ENCODE data around the gene PPP2R2C.
A peak's percentile ranks its signal among the peaks of the same experiment; 100 is the strongest.

Gene PPP2R2C

GRCh38 chr4:6391852-6392188, 80.6 kb downstream of the PPP2R2C start:
- DNase-seq = no peak
- Mint-ChIP-seq H3K27ac (no peak overlapping the region), H3K4me3 (no peak overlapping the region), H3K36me3 (ENCODE audit: low read depth) (no peaks in the 10 kb centered on the region), H3K27me3 (ENCODE audit: low read depth, poor library complexity) (peaks cover 7% of the 10 kb centered on the region), H3K4me1 (peaks cover 17% of the 10 kb centered on the region), H3K9me3 (no peaks in the 10 kb centered on the region)
- TF ChIP-seq, protein P1, sequence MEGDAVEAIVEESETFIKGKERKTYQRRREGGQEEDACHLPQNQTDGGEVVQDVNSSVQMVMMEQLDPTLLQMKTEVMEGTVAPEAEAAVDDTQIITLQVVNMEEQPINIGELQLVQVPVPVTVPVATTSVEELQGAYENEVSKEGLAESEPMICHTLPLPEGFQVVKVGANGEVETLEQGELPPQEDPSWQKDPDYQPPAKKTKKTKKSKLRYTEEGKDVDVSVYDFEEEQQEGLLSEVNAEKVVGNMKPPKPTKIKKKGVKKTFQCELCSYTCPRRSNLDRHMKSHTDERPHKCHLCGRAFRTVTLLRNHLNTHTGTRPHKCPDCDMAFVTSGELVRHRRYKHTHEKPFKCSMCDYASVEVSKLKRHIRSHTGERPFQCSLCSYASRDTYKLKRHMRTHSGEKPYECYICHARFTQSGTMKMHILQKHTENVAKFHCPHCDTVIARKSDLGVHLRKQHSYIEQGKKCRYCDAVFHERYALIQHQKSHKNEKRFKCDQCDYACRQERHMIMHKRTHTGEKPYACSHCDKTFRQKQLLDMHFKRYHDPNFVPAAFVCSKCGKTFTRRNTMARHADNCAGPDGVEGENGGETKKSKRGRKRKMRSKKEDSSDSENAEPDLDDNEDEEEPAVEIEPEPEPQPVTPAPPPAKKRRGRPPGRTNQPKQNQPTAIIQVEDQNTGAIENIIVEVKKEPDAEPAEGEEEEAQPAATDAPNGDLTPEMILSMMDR (IDR thresholded peaks at IDR 0.05) = no peak

GRCh38 chr4:6391186-6391851, 81.1 kb downstream of the PPP2R2C start:
- Mint-ChIP-seq H3K4me3 (no peak overlapping the region), H3K36me3 (ENCODE audit: low read depth) (no peaks in the 10 kb centered on the region), H3K27ac (no peak overlapping the region), H3K9me3 (no peaks in the 10 kb centered on the region), H3K4me1 (peaks cover 17% of the 10 kb centered on the region), H3K27me3 (ENCODE audit: low read depth, poor library complexity) (peaks cover 7% of the 10 kb centered on the region)
- TF ChIP-seq, protein P1 (IDR thresholded peaks at IDR 0.05) = no peak
- no peak for DNase-seq

GRCh38 chr4:6390356-6390755, 82.1 kb downstream of the PPP2R2C start:
- TF ChIP-seq, protein P1 (IDR thresholded peaks at IDR 0.05) = no peak
- Mint-ChIP-seq H3K27ac (no peak overlapping the region), H3K4me1 (peaks cover 17% of the 10 kb centered on the region), H3K36me3 (ENCODE audit: low read depth) (no peaks in the 10 kb centered on the region), H3K9me3 (no peaks in the 10 kb centered on the region), H3K27me3 (ENCODE audit: low read depth, poor library complexity) (peaks cover 12% of the 10 kb centered on the region), H3K4me3 (no peak overlapping the region)
- DNase-seq = peak; percentile 61

- Mint-ChIP-seq H3K4me1 (peaks cover 17% of the 10 kb centered on the region), H3K4me3 (no peak overlapping the region), H3K9me3 (no peaks in the 10 kb centered on the region), H3K27ac (no peak overlapping the region), H3K36me3 (ENCODE audit: low read depth) (no peaks in the 10 kb centered on the region), H3K27me3 (ENCODE audit: low read depth, poor library complexity) (peaks cover 18% of the 10 kb centered on the region)
- TF ChIP-seq, protein P1 (IDR thresholded peaks at IDR 0.05) = no peak
- no peak for DNase-seq
Measured at GRCh38 chr4:6389142-6389825, 83.1 kb downstream of the PPP2R2C start.

DNA sequence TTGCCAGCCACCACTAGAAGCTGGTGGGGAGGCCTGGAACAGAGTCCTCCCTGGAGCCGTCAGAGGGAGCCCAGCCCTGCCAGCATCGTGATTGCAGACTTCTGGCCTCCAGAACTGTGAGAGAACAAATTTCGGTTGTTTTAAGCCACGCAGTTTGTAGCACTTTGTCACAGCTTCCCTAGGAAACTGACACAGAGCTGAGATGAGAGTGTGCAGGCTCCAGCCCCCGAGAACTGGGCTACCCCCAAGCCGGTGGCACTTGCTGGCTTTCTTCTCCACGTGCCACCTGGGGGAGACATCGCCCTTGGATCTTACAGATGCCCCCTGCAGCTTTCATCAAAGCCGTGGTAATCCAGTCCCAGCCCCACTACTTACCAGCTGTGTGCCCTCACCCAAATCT, 83.7 kb downstream of the PPP2R2C start:
- TF ChIP-seq, protein P1 (IDR thresholded peaks at IDR 0.05) = no peak
- DNase-seq = no peak
- Mint-ChIP-seq H3K27ac (no peak overlapping the region), H3K4me3 (no peak overlapping the region), H3K36me3 (ENCODE audit: low read depth) (no peaks in the 10 kb centered on the region), H3K27me3 (ENCODE audit: low read depth, poor library complexity) (peaks cover 18% of the 10 kb centered on the region), H3K4me1 (peaks cover 17% of the 10 kb centered on the region), H3K9me3 (no peaks in the 10 kb centered on the region)

DNA sequence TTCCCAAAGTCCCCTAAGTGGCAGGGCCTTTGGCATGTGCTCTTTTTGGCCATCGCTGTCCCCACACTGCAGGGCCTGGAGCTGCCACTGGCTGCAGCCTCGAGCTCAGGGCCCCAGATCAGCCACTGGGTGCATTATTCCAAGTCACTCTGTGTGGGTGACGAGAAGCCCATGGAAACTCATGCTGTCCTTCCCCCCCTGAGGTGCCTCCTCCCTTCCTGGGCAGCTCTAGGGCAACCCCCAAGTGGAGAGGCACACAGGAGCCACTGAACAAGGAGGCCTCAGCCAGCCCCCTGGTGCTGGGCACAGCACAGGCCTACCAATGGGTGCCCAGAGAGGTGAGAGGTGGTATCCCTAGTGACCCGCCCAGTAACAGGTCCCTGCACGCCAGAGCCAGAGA, 84.5 kb downstream of the PPP2R2C start:
- Mint-ChIP-seq H3K27me3 (ENCODE audit: low read depth, poor library complexity) (peaks cover 18% of the 10 kb centered on the region), H3K9me3 (no peaks in the 10 kb centered on the region), H3K4me3 (no peak overlapping the region), H3K27ac (no peak overlapping the region), H3K36me3 (ENCODE audit: low read depth) (no peaks in the 10 kb centered on the region), H3K4me1 (peaks cover 17% of the 10 kb centered on the region)
- no peak for DNase-seq
- TF ChIP-seq, protein P1 (IDR thresholded peaks at IDR 0.05) = no peak
